T-helper 9 cell (primary cell): Measurements from ENCODE around the gene ENKUR.
A peak's percentile ranks its signal among the peaks of the same experiment; 100 is the strongest.

ENCODE experiments used
- DNase-seq: peaks from one replicate; pipeline ENCODE4 v3.0.0-alpha.2; 2020
- total RNA-seq, 2 donors: gene quantifications; one replicate each; lab custom pipeline; 2026; lab: John Stamatoyannopoulos, UW

Gene ENKUR, protein sequence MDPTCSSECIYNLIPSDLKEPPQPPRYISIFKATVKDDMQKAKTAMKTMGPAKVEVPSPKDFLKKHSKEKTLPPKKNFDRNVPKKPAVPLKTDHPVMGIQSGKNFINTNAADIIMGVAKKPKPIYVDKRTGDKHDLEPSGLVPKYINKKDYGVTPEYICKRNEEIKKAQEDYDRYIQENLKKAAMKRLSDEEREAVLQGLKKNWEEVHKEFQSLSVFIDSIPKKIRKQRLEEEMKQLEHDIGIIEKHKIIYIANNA
- total RNA-seq = 0.07 to 0.97 reads per million in 2 donors

GRCh38 chr10:25015828-25016375 lies at the start of gene ENKUR:
TSS of gene ENKUR (minus strand) at chr10:25016158. CDS start at chr10:25015936, 222 bp downstream.
- DNase-seq = peak; percentile 97

DNA sequence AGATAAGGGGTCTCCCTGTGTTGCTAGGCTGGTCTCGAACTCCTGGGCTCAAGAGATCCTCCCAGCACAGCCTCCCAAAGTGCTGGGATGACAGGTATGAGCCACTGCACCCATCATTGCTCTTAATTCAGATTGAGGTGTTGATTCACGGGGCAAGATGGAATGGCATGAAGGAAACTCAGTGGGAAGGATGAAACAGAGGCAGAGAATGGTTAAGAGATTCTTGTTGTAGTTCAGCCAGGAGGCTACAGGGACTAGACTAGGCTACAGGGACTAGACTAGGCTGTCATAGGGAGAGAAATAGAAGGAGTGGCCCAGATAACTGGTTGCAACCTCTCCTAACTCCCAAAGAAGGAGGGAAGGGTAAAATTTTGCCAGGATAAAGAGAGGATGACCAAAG lies 48.4 kb upstream of the ENKUR start:
- no peak for DNase-seq

GRCh38 chr10:25063644-25064043 lies 47.7 kb upstream of the ENKUR start:
- DNase-seq = no peak

DNA sequence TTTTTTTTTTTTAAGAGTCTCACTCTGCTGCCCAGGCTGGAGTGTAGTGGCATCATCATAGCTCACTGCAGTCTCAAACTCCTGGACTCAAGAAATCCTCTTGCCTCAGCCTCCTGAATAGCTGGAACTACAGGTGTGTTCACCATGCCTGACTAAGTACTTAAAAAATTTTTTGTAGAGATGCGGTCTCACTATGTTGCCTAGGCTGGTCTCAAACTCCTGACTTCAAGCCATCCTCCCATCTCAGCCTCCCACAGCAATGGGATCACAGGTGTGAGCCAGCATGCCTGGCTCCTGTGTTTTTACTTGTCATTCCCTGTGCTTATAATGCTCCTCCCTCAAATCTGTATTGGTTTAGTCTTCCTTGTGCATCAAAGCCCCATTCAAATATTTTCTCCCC lies 47.2 kb upstream of the ENKUR start:
- no peak for DNase-seq

DNA sequence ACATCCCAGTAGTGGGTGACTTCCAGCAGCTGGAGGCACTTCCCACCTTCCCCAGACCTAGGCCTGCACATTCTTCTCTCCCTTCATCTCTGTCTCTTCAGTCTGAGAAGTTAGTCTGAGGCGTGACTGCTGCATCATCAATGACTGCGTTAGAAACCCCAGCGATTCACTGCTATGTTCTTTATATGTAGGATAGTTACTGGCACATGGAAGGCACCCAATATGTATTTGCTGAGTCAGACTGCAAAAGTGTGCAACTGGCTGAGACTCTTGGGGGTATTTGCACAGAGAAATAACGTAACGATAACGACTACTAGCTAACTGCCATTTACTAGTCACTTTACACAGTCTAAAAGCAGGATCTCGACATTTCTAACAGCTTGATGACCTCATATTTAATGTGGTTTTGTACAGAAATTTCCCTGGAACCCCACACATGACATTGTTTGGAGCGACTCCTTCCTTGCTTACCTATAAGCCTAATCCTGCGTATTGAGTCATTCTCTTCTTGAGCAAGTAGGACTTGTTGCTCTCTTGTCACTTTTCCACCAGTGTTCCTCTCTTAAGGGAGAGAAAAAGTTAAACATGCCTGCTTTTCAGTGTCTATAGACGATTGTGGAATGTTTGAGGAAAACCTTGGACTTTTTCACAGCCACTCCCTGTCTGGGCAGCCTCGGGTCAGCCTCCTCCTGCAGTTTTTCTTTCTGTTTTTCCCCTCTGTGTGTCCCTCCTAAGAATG lies 45.9 kb upstream of the ENKUR start:
- DNase-seq = no peak

GRCh38 chr10:25061125-25061524 lies 45.2 kb upstream of the ENKUR start:
- DNase-seq = no peak

- no peak for DNase-seq
These were observed 44.0 kb upstream of the ENKUR start for GRCh38 chr10:25059990-25060389.

- no peak for DNase-seq
These were observed 41.9 kb upstream of the ENKUR start for GRCh38 chr10:25057886-25058285.

GRCh38 chr10:25056726-25057125 lies 40.8 kb upstream of the ENKUR start:
- no peak for DNase-seq

GRCh38 chr10:25052012-25052411 lies 36.1 kb upstream of the ENKUR start:
- no peak for DNase-seq

- no peak for DNase-seq
These were observed 34.4 kb upstream of the ENKUR start for GRCh38 chr10:25050402-25050801.

- DNase-seq = no peak
These were observed 34.0 kb upstream of the ENKUR start for GRCh38 chr10:25049966-25050365.

DNA sequence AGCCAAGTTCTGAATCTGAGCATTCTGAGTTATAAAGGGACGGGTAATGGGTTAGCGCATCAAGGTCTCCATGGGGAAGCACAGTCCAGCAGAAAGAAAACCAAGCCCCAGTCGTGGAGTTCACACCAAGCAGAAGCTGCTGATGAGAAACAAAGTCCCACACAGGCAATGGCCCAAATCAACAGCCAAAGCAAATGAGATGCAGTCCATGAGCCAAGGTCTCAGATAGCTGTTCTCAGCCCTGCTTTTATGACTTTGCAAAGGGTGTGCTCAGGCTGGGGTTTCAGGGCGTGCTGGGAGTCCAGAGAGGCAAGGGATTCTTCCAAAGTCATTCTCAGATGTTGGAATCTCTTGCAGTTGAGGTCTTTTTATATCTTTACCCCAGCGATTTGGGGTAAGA lies 32.5 kb upstream of the ENKUR start:
- DNase-seq = no peak

DNA sequence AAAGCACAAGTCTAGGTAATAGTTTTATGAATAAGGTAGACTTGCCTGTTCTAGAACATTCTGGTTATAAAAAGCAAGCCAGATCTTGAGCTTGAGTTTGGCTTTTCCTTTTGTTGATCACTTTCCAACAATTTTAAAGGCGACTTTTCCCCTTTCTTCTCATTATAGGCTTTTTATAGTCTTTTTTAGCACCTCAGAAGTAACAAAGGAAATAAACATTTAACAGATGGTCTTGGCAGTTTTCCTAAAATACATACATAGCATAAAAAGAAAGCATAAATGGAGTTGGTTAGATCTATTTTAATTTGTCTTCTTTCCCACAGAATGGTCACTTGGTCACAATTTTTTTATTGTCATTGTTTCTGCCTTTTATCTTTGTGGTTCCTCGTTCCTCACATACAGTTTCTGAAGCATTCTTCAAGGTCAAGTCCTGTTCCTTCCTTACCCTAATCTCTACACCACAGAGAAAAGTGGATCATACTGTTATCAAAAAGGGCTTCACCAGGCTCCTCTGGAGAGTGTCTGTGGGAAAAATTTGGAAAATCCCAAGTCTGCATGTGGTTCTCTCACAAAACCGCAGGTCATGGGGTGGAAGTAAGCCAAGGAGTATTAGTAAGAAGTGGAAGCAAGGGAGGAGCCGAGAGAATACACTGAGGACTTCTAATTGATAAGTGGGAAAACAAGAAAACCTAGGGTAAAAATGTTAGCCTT lies 31.8 kb upstream of the ENKUR start:
- DNase-seq = no peak

GRCh38 chr10:25047088-25047487 lies 31.1 kb upstream of the ENKUR start:
- no peak for DNase-seq

GRCh38 chr10:25046641-25047040 lies 30.7 kb upstream of the ENKUR start:
- DNase-seq = no peak

DNA sequence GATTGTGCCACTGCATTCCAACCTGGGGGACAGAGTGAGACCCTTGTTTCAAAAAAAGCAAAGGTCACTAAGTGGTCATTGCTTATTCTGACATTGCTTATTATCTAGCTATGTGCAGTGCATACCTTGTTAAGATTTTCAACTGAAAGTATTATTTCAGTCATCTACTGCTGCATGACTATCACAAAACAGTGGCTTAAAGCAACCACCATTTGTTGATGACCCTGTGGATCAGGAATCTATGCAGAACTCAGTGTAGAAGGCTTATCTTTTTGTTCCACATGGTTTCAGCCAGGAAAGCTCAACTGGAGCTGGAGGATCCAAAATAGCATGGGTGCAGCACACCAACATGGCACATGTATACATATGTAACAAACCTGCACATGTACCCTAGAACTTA lies 23.6 kb upstream of the ENKUR start:
- no peak for DNase-seq

DNA sequence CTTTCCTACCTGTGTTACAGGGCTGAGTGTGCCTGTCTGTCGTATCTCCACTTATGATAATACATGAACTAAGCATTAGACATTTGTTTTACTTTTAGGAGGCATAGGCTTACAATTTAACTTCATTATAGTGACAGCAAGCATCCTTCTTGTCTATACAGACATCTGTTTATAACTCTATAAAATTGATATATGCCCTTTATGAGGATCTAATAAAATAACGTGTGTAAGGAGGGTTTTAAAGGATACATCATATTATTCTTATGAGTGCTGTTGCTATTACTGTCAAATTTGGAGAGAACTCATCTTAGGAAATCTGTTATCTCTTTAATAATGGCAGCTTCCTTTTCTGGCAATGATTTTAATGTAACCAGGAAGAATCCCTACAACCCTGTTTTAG lies 22.4 kb upstream of the ENKUR start:
- no peak for DNase-seq

GRCh38 chr10:25036381-25036780 lies 20.4 kb upstream of the ENKUR start:
- no peak for DNase-seq

GRCh38 chr10:25029519-25029918 lies 13.6 kb upstream of the ENKUR start:
- DNase-seq = no peak

DNA sequence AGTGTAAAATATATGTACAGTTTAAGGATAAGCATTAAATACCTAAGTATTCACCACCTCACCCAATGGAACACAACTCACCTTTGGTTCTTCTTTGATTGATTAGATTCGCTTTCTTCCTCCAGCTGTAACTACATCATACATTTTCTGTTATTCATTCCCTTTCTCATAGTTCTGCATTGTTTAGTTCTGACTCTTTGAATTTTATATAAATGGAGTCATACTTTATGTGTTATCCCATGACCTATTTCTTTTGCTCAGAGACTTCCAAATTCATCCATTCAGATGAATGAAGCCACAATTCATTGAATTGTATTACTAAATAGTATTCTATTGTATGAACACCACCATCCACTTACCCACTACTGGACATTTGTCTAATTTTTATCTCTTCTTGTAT lies 12.8 kb upstream of the ENKUR start:
- DNase-seq = no peak

- no peak for DNase-seq
These were observed 10.5 kb upstream of the ENKUR start for GRCh38 chr10:25026463-25026862.

- no peak for DNase-seq
These were observed 8.6 kb upstream of the ENKUR start for GRCh38 chr10:25024528-25024927.

GRCh38 chr10:25023278-25023677 lies 7.3 kb upstream of the ENKUR start:
- DNase-seq = no peak
